Chondrocyte (in vitro differentiated cells): Measurements from ENCODE around the gene INO80. TPM values are rescaled to one million over a fixed set of nuclear protein-coding genes. Genes with fewer than 3 reads are reported as not detected.

Experiments
- DNase-seq: peaks from one replicate; pipeline ENCODE4 v3.0.0; 2021; ENCODE audit warnings: mixed read lengths, low spot score
- H3K27ac Mint-ChIP-seq: one replicate; pipeline ENCODE4 v1.8.0; 2021; ENCODE audit warnings: mild to moderate bottlenecking, moderate library complexity, mixed read lengths; ENCODE audit not compliant: unreplicated experiment
- H3K27me3 Mint-ChIP-seq: 2 replicates; pipeline ENCODE4 v1.8.0; 2021; ENCODE audit warnings: low read depth, mixed read lengths
- H3K36me3 Mint-ChIP-seq: 2 replicates; pipeline ENCODE4 v1.8.0; 2021; ENCODE audit warnings: low read depth, mixed read lengths
- H3K4me1 Mint-ChIP-seq: 2 replicates; pipeline ENCODE4 v1.8.0; 2021; ENCODE audit warnings: low read depth, mild to moderate bottlenecking, mixed read lengths
- H3K4me3 Mint-ChIP-seq: one replicate; pipeline ENCODE4 v1.8.0; 2021; ENCODE audit warnings: mild to moderate bottlenecking, moderate library complexity, mixed read lengths; ENCODE audit not compliant: unreplicated experiment
- H3K9me3 Mint-ChIP-seq: 2 replicates; pipeline ENCODE4 v1.8.0; 2021; ENCODE audit warnings: low read depth, mixed read lengths
- total RNA-seq: library from RNA; stranded (reverse); gene quantifications from 3 replicates; pipeline ENCODE4 v1.2.1, GENCODE V29; 2021
- TF ChIP-seq, protein P1 (sequence below): fragments of 200-600 bp; sonication (generic); IDR thresholded peaks from 2 replicates; pipeline ENCODE4 v1.5.0; 2021; ENCODE audit warnings: antibody characterized with exemption, mild to moderate bottlenecking, moderate library complexity

Gene INO80
- total RNA-seq, 1 donor from 2014 or later = 16.6 TPM

DNA sequence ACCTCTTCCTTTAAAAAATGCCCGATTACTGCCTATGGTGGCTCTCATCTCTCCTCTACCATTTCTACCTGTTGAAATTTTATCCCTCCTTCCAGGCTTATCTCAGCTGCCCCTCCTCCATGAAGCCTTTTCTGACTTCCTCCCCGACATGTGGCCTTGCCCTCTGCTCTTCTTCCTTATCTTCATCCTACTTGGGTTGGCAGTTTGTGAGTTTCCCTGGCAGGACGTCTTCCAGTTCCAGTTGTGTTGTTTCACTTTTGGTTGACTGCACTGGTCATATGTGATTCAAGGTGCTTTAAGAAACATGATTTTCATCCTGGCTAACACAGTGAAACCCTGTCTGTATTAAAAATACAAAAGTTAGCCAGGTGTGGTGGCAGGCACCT is 182.6 kb downstream of the INO80 start:
- Mint-ChIP-seq H3K4me3 (no peak overlapping the region), H3K27ac (no peak overlapping the region), H3K27me3 (peaks cover 20% of the 10 kb centered on the region), H3K4me1 (peaks cover 38% of the 10 kb centered on the region), H3K9me3 (no peaks in the 10 kb centered on the region), H3K36me3 (no peaks in the 10 kb centered on the region)
- DNase-seq = no peak
- TF ChIP-seq, protein P1, sequence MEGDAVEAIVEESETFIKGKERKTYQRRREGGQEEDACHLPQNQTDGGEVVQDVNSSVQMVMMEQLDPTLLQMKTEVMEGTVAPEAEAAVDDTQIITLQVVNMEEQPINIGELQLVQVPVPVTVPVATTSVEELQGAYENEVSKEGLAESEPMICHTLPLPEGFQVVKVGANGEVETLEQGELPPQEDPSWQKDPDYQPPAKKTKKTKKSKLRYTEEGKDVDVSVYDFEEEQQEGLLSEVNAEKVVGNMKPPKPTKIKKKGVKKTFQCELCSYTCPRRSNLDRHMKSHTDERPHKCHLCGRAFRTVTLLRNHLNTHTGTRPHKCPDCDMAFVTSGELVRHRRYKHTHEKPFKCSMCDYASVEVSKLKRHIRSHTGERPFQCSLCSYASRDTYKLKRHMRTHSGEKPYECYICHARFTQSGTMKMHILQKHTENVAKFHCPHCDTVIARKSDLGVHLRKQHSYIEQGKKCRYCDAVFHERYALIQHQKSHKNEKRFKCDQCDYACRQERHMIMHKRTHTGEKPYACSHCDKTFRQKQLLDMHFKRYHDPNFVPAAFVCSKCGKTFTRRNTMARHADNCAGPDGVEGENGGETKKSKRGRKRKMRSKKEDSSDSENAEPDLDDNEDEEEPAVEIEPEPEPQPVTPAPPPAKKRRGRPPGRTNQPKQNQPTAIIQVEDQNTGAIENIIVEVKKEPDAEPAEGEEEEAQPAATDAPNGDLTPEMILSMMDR = no peak

DNA sequence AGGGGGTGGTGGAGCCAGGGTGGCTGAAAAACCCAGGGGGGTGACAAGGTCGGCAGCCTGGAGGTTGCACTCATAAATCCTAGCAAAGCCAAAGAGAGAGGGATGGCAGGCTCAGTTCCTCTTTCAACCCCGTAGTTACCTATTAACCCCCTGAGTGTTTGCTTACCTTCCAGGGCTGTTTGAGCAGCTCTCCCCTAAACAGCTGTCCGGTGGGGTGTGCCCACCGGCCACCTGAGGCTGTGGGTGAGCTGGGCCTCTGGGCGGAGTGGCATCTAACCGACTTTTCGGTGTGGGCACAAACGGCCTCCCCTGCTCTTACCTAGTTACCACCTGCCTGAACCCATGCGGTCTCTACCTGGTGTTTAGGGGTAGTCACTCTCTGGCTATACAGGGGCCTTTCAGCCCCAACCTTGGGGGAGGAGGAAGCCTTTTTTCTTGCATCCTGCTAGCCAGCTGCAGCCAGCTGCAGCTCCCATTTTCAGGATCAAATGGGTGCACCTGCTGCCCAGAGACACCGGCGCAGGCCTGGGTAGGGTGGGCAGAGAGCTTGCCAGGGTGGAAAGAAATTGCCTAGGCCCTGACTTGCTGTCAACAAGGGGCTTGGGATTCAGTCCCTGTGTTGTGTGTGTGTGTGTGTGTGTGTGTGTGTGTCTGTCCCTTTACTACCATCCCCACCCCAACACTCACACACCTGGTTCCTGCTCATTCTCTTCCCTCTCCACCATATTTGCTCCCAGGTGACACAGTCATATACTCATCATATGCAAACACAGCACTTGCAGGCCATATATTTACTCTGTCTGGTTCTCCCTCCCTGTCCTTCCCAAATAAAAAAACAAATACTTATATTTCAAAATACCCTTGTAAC is 183.2 kb downstream of the INO80 start:
- peaks cover 20% of the 10 kb centered on the region for H3K27me3 Mint-ChIP-seq
- no peak overlapping the region for H3K4me3 Mint-ChIP-seq
- no peaks in the 10 kb centered on the region for H3K36me3 Mint-ChIP-seq
- peaks cover 35% of the 10 kb centered on the region for H3K4me1 Mint-ChIP-seq
- no peak for DNase-seq
- no peaks in the 10 kb centered on the region for H3K9me3 Mint-ChIP-seq
- TF ChIP-seq, protein P1 = no peak
- H3K27ac Mint-ChIP-seq = no peak overlapping the region

DNA sequence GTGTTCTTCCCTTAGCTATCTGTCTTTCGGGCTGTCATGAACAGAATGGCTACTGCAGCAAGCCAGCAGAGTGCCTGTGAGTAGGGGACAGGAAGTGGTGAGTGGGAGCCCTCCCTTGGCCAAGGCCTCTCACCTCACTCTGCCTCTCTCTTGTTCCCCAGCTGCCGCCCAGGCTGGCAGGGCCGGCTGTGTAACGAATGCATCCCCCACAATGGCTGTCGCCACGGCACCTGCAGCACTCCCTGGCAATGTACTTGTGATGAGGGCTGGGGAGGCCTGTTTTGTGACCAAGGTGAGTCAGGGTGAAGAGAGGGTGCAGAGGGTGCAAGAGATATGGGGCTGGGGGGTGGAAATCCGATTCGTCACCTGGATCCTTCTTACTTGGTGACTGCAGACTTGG is 183.9 kb downstream of the INO80 start:
- H3K9me3 Mint-ChIP-seq = no peaks in the 10 kb centered on the region
- peaks cover 22% of the 10 kb centered on the region for H3K27me3 Mint-ChIP-seq
- H3K4me1 Mint-ChIP-seq = peaks cover 30% of the 10 kb centered on the region
- no peak overlapping the region for H3K27ac Mint-ChIP-seq
- H3K36me3 Mint-ChIP-seq = no peaks in the 10 kb centered on the region
- no peak for DNase-seq
- no peak overlapping the region for H3K4me3 Mint-ChIP-seq
- TF ChIP-seq, protein P1 = no peak

- H3K36me3 Mint-ChIP-seq = no peaks in the 10 kb centered on the region
- no peak for DNase-seq
- peaks cover 28% of the 10 kb centered on the region for H3K27me3 Mint-ChIP-seq
- TF ChIP-seq, protein P1 = no peak
- H3K27ac Mint-ChIP-seq = no peak overlapping the region
- peaks cover 33% of the 10 kb centered on the region for H3K4me1 Mint-ChIP-seq
- H3K9me3 Mint-ChIP-seq = no peaks in the 10 kb centered on the region
- peak overlapping the region; percentile 75 for H3K4me3 Mint-ChIP-seq
These were observed 184.6 kb downstream of the INO80 start for GRCh38 chr15:40931300-40932142.
